Measurements from ENCODE around the gene SDK1.

Gene SDK1

GRCh38 chr7:3589752-3590151 is 288.7 kb downstream of the SDK1 start:
- Histone ChIP-seq H3K79me2 (ENCODE audit: insufficient read depth, low read length) (no peaks in the 10 kb centered on the region), H3K4me1 (ENCODE audit: insufficient read depth, low read length) (no peaks in the 10 kb centered on the region), H3K36me3 (ENCODE audit: insufficient read depth, low read length) (no peaks in the 10 kb centered on the region)

GRCh38 chr7:3591219-3591618 is 290.2 kb downstream of the SDK1 start:
- Histone ChIP-seq H3K27me3 (ENCODE audit: insufficient read depth, low read length, poor library complexity) (peaks cover 5% of the 10 kb centered on the region), H3K4me2 (ENCODE audit: insufficient read depth, low read length) (no peak overlapping the region), H3K4me1 (ENCODE audit: insufficient read depth, low read length) (no peaks in the 10 kb centered on the region), H3K9ac (ENCODE audit: low read depth, low read length) (no peak overlapping the region), H3K79me2 (ENCODE audit: insufficient read depth, low read length) (no peaks in the 10 kb centered on the region), H4K20me1 (ENCODE audit: insufficient read depth, low read length) (no peaks in the 10 kb centered on the region), H3K36me3 (ENCODE audit: insufficient read depth, low read length) (no peaks in the 10 kb centered on the region), H2AFZ (ENCODE audit: low read depth, low read length) (no peak overlapping the region), H3K9me3 (ENCODE audit: insufficient read depth, low read length, severe bottlenecking) (no peaks in the 10 kb centered on the region), H3K4me3 (ENCODE audit: low read depth in 1 of 2, low read length in 2 of 2) (no peak overlapping the region), H3K27ac (ENCODE audit: low read length) (no peak overlapping the region)
- ATAC-seq (ENCODE audit: insufficient read depth, low read depth) (no peak), DNase-seq (no peak)
- TF ChIP-seq EZH2 (IDR thresholded peaks at IDR 0.05; ENCODE audit: borderline replicate concordance, low read depth, low read length, severe bottlenecking) (no peak), CTCF (IDR thresholded peaks at IDR 0.05; ENCODE audit: borderline replicate concordance, extremely low read depth, low read length, poor library complexity, severe bottlenecking) (no peak)

More at GRCh38 chr7:3589752-3590151, 288.7 kb downstream of the SDK1 start:
- H2AFZ ChIP-seq (ENCODE audit: low read depth, low read length), result no peak overlapping the region
- no peaks in the 10 kb centered on the region for H4K20me1 ChIP-seq (ENCODE audit: insufficient read depth, low read length)
- H3K4me2 ChIP-seq (ENCODE audit: insufficient read depth, low read length), result no peak overlapping the region
- DNase-seq (no peak), ATAC-seq (ENCODE audit: insufficient read depth, low read depth) (no peak)
- no peak overlapping the region for H3K9ac ChIP-seq (ENCODE audit: low read depth, low read length)
- H3K9me3 ChIP-seq (ENCODE audit: insufficient read depth, low read length, severe bottlenecking), result no peaks in the 10 kb centered on the region
- peaks cover 5% of the 10 kb centered on the region for H3K27me3 ChIP-seq (ENCODE audit: insufficient read depth, low read length, poor library complexity)
- H3K27ac ChIP-seq (ENCODE audit: low read length), result no peak overlapping the region
- H3K4me3 ChIP-seq (ENCODE audit: low read depth in 1 of 2, low read length in 2 of 2), result no peak overlapping the region
- TF ChIP-seq EZH2 (IDR thresholded peaks at IDR 0.05; ENCODE audit: borderline replicate concordance, low read depth, low read length, severe bottlenecking) (no peak), CTCF (IDR thresholded peaks at IDR 0.05; ENCODE audit: borderline replicate concordance, extremely low read depth, low read length, poor library complexity, severe bottlenecking) (no peak)

GRCh38 chr7:3591944-3592343 is 290.9 kb downstream of the SDK1 start:
- Histone ChIP-seq H3K27ac (ENCODE audit: low read length) (no peak overlapping the region), H3K27me3 (ENCODE audit: insufficient read depth, low read length, poor library complexity) (peaks cover 5% of the 10 kb centered on the region), H3K4me1 (ENCODE audit: insufficient read depth, low read length) (no peaks in the 10 kb centered on the region), H3K79me2 (ENCODE audit: insufficient read depth, low read length) (no peaks in the 10 kb centered on the region), H3K9ac (ENCODE audit: low read depth, low read length) (no peak overlapping the region), H3K9me3 (ENCODE audit: insufficient read depth, low read length, severe bottlenecking) (no peaks in the 10 kb centered on the region), H3K36me3 (ENCODE audit: insufficient read depth, low read length) (no peaks in the 10 kb centered on the region), H2AFZ (ENCODE audit: low read depth, low read length) (no peak overlapping the region), H4K20me1 (ENCODE audit: insufficient read depth, low read length) (no peaks in the 10 kb centered on the region), H3K4me2 (ENCODE audit: insufficient read depth, low read length) (no peak overlapping the region), H3K4me3 (ENCODE audit: low read depth in 1 of 2, low read length in 2 of 2) (no peak overlapping the region)
- no peak for TF ChIP-seq EZH2 (IDR thresholded peaks at IDR 0.05; ENCODE audit: borderline replicate concordance, low read depth, low read length, severe bottlenecking)
- TF ChIP-seq CTCF (IDR thresholded peaks at IDR 0.05; ENCODE audit: borderline replicate concordance, extremely low read depth, low read length, poor library complexity, severe bottlenecking), result no peak
- ATAC-seq (ENCODE audit: insufficient read depth, low read depth), result no peak
- no peak for DNase-seq
